B cell (primary cell): ENCODE measurements around the gene LARGE1. TPM values are rescaled to one million over a fixed set of nuclear protein-coding genes. Genes with fewer than 3 reads are reported as not detected.

Source experiments
- ATAC-seq: fragments of 200-7000 bp; cut with Tn5 transposase; one replicate; pipeline ENCODE4 v1.10.0; 2021; ENCODE audit warnings: low read depth, mild to moderate bottlenecking, moderate number of reproducible peaks, moderate library complexity
- CTCF ChIA-PET: fragments of 350-600 bp; sonication (Branson Sonifier 250); formaldehyde crosslinking; loops from one replicate; lab custom pipeline; 2021; ENCODE audit warnings: antibody characterized with exemption, inconsistent platforms; lab: Charles Lee
- POLR2A ChIA-PET: fragments of 350-600 bp; sonication (Branson Sonifier 250); formaldehyde crosslinking; loops from one replicate; lab custom pipeline; 2021; ENCODE audit warnings: antibody characterized with exemption; lab: Charles Lee
- DNase-seq: peaks from one replicate; pipeline ENCODE4 v3.0.0; 2013
- H2AFZ ChIP-seq: 2 replicates; pipeline ENCODE4 v1.6.1; 2012; ENCODE audit warnings: mild to moderate bottlenecking, low read depth, low read length; ENCODE audit not compliant: insufficient read depth, poor library complexity, severe bottlenecking
- H3K27ac ChIP-seq, 2 donors: 1 replicate in 1 of 2; 2 replicates in 1 of 2; pipeline ENCODE4 v1.5.1; 2012 to 2013; ENCODE audit warnings: low read length in 2 of 2, mild to moderate bottlenecking in 2 of 2, moderate library complexity in 1 of 2
- H3K27me3 ChIP-seq, 4 experiments: fragments of 200-600 bp in 1 of 4; sonication (generic) in 1 of 4; replicated peaks in 1 of 4; 1 replicate in 2 of 4; 2 replicates in 2 of 4; pipeline versions ENCODE4 v1.6.1 to v1.7.0; 2013 to 2016; ENCODE audit warnings: low read length in 3 of 4, mild to moderate bottlenecking in 2 of 4, mixed read lengths in 1 of 4, moderate library complexity in 1 of 4; ENCODE audit not compliant: insufficient read depth in 4 of 4, control insufficient read depth in 3 of 4; ENCODE audit errors: control extremely low read depth in 1 of 4
- H3K36me3 ChIP-seq, 2 experiments: replicated peaks in 1 of 2; 1 replicate in 1 of 2; 2 replicates in 1 of 2; pipeline versions ENCODE4 v1.6.1 to v1.7.1; 2013; ENCODE audit warnings: low read length in 1 of 2; ENCODE audit not compliant: insufficient read depth in 2 of 2, control insufficient read depth in 1 of 2; ENCODE audit errors: control extremely low read depth in 1 of 2, extremely low read depth in 1 of 2
- H3K4me1 ChIP-seq, 2 donors: fragments of 200-600 bp in 1 of 2; sonication (generic) in 1 of 2; 1 replicate in 1 of 2; 2 replicates in 1 of 2; pipeline versions ENCODE4 v1.5.1 to v1.6.1; 2013 to 2017; ENCODE audit warnings: low read length in 2 of 2; ENCODE audit not compliant: control insufficient read depth in 2 of 2, insufficient read depth in 2 of 2
- H3K4me2 ChIP-seq: replicated peaks from 2 replicates; pipeline ENCODE3; 2012; ENCODE audit warnings: mild to moderate bottlenecking, low read depth, low read length; ENCODE audit not compliant: poor library complexity, severe bottlenecking
- H3K4me3 ChIP-seq, 5 experiments: fragments of 200-600 bp in 1 of 5; sonication (generic) in 1 of 5; 1 replicate in 3 of 5; 2 replicates in 2 of 5; pipeline versions ENCODE4 v1.5.1 to v1.7.0; 2011 to 2016; ENCODE audit warnings: low read length in 4 of 5, mild to moderate bottlenecking in 4 of 5, low read depth in 2 of 5, control low read depth in 1 of 5, moderate library complexity in 1 of 5; ENCODE audit not compliant: insufficient read depth in 1 of 5; ENCODE audit errors: control extremely low read depth in 1 of 5, extremely low read depth in 1 of 5
- H3K79me2 ChIP-seq: fragments of 200-600 bp; sonication (generic); one replicate; pipeline ENCODE4 v1.6.0; 2016; ENCODE audit warnings: low read length; ENCODE audit not compliant: control insufficient read depth, insufficient read depth
- H3K9ac ChIP-seq: fragments of 200-600 bp; sonication (generic); 2 replicates; pipeline ENCODE4 v1.6.1; 2017; ENCODE audit warnings: mild to moderate bottlenecking, low read length, moderate library complexity
- H3K9me3 ChIP-seq, 3 donors: one replicate each; pipeline versions ENCODE4 v1.6.1 to v1.7.1; 2013; ENCODE audit warnings: low read length in 2 of 3; ENCODE audit not compliant: control insufficient read depth in 2 of 3, insufficient read depth in 1 of 3; ENCODE audit errors: control extremely low read depth in 1 of 3
- H4K20me1 ChIP-seq: 2 replicates; pipeline ENCODE4 v1.6.0; 2012; ENCODE audit warnings: mild to moderate bottlenecking, low read length; ENCODE audit not compliant: insufficient read depth, control insufficient read depth, poor library complexity, severe bottlenecking
- H3K27ac Mint-ChIP-seq: one replicate; pipeline ENCODE4 v1.8.0; 2021; ENCODE audit warnings: mixed read lengths
- H3K27me3 Mint-ChIP-seq: one replicate; pipeline ENCODE4 v1.8.0; 2021; ENCODE audit warnings: mixed read lengths
- H3K4me1 Mint-ChIP-seq: one replicate; pipeline ENCODE4 v1.8.0; 2021; ENCODE audit warnings: mixed read lengths
- H3K4me3 Mint-ChIP-seq: one replicate; pipeline ENCODE4 v1.8.0; 2021; ENCODE audit warnings: mixed read lengths
- H3K9me3 Mint-ChIP-seq: one replicate; pipeline ENCODE4 v1.8.0; 2022; ENCODE audit warnings: mixed read lengths; ENCODE audit not compliant: insufficient read depth
- CTCF ChIP-seq: fragments of 200-600 bp; IDR thresholded peaks from one replicate; pipeline ENCODE4 v1.8.0; 2022; ENCODE audit warnings: antibody characterized with exemption, mild to moderate bottlenecking
- EZH2 ChIP-seq: IDR thresholded peaks from 2 replicates; pipeline ENCODE4 v1.6.1; 2012; ENCODE audit warnings: borderline replicate concordance, low read depth, mild to moderate bottlenecking, moderate library complexity, low read length; ENCODE audit not compliant: insufficient read depth, poor library complexity, severe bottlenecking
- WGBS: methylation state at CpG from one replicate; pipeline ENCODE4 v1.1.5; 2013; ENCODE audit warnings: missing lambda C conversion rate; ENCODE audit not compliant: insufficient coverage; 5-methylcytosine and 5-hydroxymethylcytosine counted together
- intact Hi-C: fragments of 100-400 bp; cut with micrococcal nuclease; formaldehyde crosslinking; loops from one replicate; pipeline ENCODE4 v1.10.0; 2022
- polyA plus RNA-seq: library from polyadenylated mRNA; depleted of rRNA; stranded (reverse); fragments of >200 nt; gene quantifications from 2 replicates; pipeline ENCODE4 v1.2.3, GENCODE V29; 2012
- total RNA-seq, 2 donors: library from RNA; stranded (reverse); fragments of 120-200 nt in 1 of 2; gene quantifications; 1 replicate in 1 of 2; 2 replicates in 1 of 2; pipeline versions ENCODE4 v1.2.3 to v1.2.4, GENCODE V29; 2013 to 2022

The LARGE1 gene
- total and polyA plus RNA-seq, 2 donors (not counting 1 experiment from before 2014, with no cell fraction given), result 20.7 to 82.0 TPM

- DNase-seq (peak; percentile 86), ATAC-seq (peak; percentile 89)
- peaks cover 75% of the 10 kb centered on the region for H3K4me1 Mint-ChIP-seq
- peak overlapping the region; percentile 74 for H3K4me3 Mint-ChIP-seq
- ChIA-PET POLR2A (interaction anchor here (0.8 to 1.0 kb wide), 3 partner anchors 29 to 304 kb away, joined by 3 to 4 read pairs (median 3); no protein-coding TSS in a partner anchor), CTCF (interaction anchor here (0.9 to 7.6 kb wide), 12 partner anchors 11 to 306 kb away, joined by 3 to 124 read pairs (median 3); no protein-coding TSS in a partner anchor)
- Histone ChIP-seq H3K4me3 (peak overlapping the region in 1 of 5 experiments; percentile 28), H3K27ac (peak overlapping the region; percentile 84 to 91), H3K4me1 (peaks cover 74 to 79% of the 10 kb centered on the region in 2 donors), H2AFZ (no peak overlapping the region), H3K36me3 (peaks cover 0 to 2% of the 10 kb centered on the region in 2 experiments), H3K27me3 (no peaks in the 10 kb centered on the region), H4K20me1 (no peaks in the 10 kb centered on the region), H3K79me2 (no peaks in the 10 kb centered on the region), H3K4me2 (peak overlapping the region; percentile 58), H3K9ac (peak overlapping the region; percentile 16), H3K9me3 (peaks cover 0 to 7% (median 0%) of the 10 kb centered on the region in 3 donors)
- TF ChIP-seq CTCF (no peak), EZH2 (no peak)
- intact Hi-C loops, result loop anchor here (2.0 to 10.0 kb wide), 3 partner anchors 27 to 59 kb away; no protein-coding TSS in a partner anchor
- peaks cover 3% of the 10 kb centered on the region for H3K9me3 Mint-ChIP-seq
- 17% methylated on average over 2 of the region's 6 CpGs for WGBS
- H3K27ac Mint-ChIP-seq, result peak overlapping the region; percentile 88
- no peaks in the 10 kb centered on the region for H3K27me3 Mint-ChIP-seq
These were observed 648.7 kb downstream of the LARGE1 start for GRCh38 chr22:33271390-33272161.
